Heart left ventricle (tissue), 16 donors: ENCODE measurements around the gene SP140L. TPM values are rescaled to one million over a fixed set of nuclear protein-coding genes. Genes with fewer than 3 reads are reported as not detected.

Source experiments
- ATAC-seq, 4 donors: fragments of 200-7000 bp; cut with Tn5 transposase; one replicate each; pipeline ENCODE4 v1.9.1; 2020 to 2022; ENCODE audit warnings: moderate library complexity in 4 of 4, mild to moderate bottlenecking in 3 of 4, moderate number of reproducible peaks in 1 of 4
- DNase-seq, 5 donors: peaks; one replicate each; pipeline ENCODE4 v3.0.0-alpha.2; 2020
- H3K27ac ChIP-seq, 12 donors: fragments of 200-600 bp; sonication (generic) in 4 of 12; one replicate each; pipeline versions ENCODE4 v1.5.0 to v1.8.0; 2016 to 2022; ENCODE audit warnings: mild to moderate bottlenecking in 2 of 12
- H3K27me3 ChIP-seq, 9 donors: fragments of 200-600 bp; sonication (generic) in 2 of 9; one replicate each; pipeline versions ENCODE4 v1.5.1 to v1.8.0; 2016 to 2022; ENCODE audit warnings: mild to moderate bottlenecking in 3 of 9
- H3K36me3 ChIP-seq, 9 donors: fragments of 200-600 bp; sonication (generic) in 2 of 9; one replicate each; pipeline versions ENCODE4 v1.5.0 to v1.8.0; 2018 to 2022; ENCODE audit warnings: mild to moderate bottlenecking in 2 of 9
- H3K4me1 ChIP-seq, 12 donors: fragments of 200-600 bp; sonication (generic) in 4 of 12; one replicate each; pipeline versions ENCODE4 v1.5.0 to v1.8.0; 2016 to 2022; ENCODE audit warnings: mild to moderate bottlenecking in 3 of 12
- H3K4me3 ChIP-seq, 12 donors: fragments of 200-600 bp; sonication (generic) in 4 of 12; one replicate each; pipeline versions ENCODE4 v1.5.0 to v1.8.0; 2017 to 2022; ENCODE audit warnings: mild to moderate bottlenecking in 9 of 12, moderate library complexity in 4 of 12
- H3K9me3 ChIP-seq, 12 donors: fragments of 200-600 bp; sonication (generic) in 4 of 12; one replicate each; pipeline versions ENCODE4 v1.5.0 to v1.8.0; 2016 to 2022; ENCODE audit warnings: mild to moderate bottlenecking in 1 of 12
- CTCF ChIP-seq, 12 donors: fragments of 200-600 bp; sonication (generic) in 4 of 12; IDR thresholded peaks; one replicate each; pipeline versions ENCODE4 v1.5.0 to v1.8.0; 2018 to 2022; ENCODE audit warnings: antibody characterized with exemption in 12 of 12, mild to moderate bottlenecking in 5 of 12
- POLR2A ChIP-seq, 2 donors: fragments of 450-650 bp; IDR thresholded peaks; one replicate each; pipeline ENCODE4 v1.6.1; 2017; ENCODE audit warnings: antibody characterized with exemption in 2 of 2, mild to moderate bottlenecking in 2 of 2, moderate library complexity in 2 of 2
- WGBS, 4 donors: extraction: QIAGEN DNeasy Blood & Tissue Kit in 2 of 4; methylation state at CpG; one replicate each; pipeline versions ENCODE4 v1.1.5 to v1.1.7; 2013 to 2018; 5-methylcytosine and 5-hydroxymethylcytosine counted together
- intact Hi-C, 10 donors: fragments of 100-400 bp; cut with DNase I; formaldehyde crosslinking; loops; one replicate each; pipeline versions ENCODE4 v1.11.1 to v1.14.2; 2022
- polyA plus RNA-seq, 2 donors: library from polyadenylated mRNA; stranded (reverse); fragments of 200-250 nt; gene quantifications; one replicate each; pipeline ENCODE4 v1.2.3, GENCODE V29; 2013
- total RNA-seq, 9 donors: library from RNA; depleted of rRNA in 2 of 9; stranded (reverse); fragments of >200 nt in 2 of 9; fragmentation: NEBNext Ultra II Directional in 3 of 9; extraction: Animal tissue kit (Norgen Biotek cat#: 25700) in 3 of 9; gene quantifications; one replicate each; pipeline versions ENCODE4 v1.1.0 to v1.2.4, GENCODE V29; 2016 to 2023
- donor health status: ischemic (EF 13 %, LVEDD 7.1; RV severe dilation, severe dysfunction).
- donor health status: healthy with polysubstance abuse.
- donor health status: DM: no; HTN: yes; CAD: no.
- donor health status: DM: no; HTN: no; CAD: no.
- donor health status: ischemic (EF 25% LVEDD 6.9; RV normal size, moderate dysfunction).
- donor health status: ischemic (EF 25% LVEDD 5.7; RV mildly dilated, moderate dysfunction).
- donor health status: healthy.
- donor health status: DM: yes; HTN: yes; CAD: no.
- donor health status: ischemic (EF 35%, LVEDD 5.7; RV mildly dilated, moderate dysfunction).
- donor health status: nonischemic (EF 11% LVEDD 7.7; RV severe dilation, severe dysfunction).
- donor health status: DM: yes; HTN: yes; CAD: no.
- donor health status: PGD.
- donor health status: ischemic (EF 29% LVEDD 5.4; RV normal size, mild dysfunction).
- donor health status: nonischemic (EF 23%, LVEDD 6.1; RV moderate dilation, normal function).

Gene SP140L
- total and polyA plus RNA-seq, 11 donors, result 2.5 to 17.6 (median 4.0) TPM

DNA sequence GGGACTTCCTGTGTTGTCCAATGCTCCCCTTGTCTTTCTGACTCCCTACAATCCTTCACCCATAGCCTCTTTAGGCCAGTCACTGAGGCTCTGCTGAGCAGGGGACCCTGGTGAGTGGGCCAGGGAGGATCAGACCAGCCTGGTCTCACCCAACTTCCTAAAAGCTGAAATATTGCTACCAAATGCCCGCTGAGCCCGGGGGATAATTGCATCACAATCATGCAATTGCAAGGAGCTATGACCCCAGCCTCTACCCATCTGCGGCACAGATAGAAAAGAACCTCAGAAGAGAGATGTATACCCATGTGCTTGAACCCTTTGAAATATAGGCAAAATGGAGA, 85.3 kb downstream of the SP140L start:
- peaks cover under 1 to 75% (median 38%) of the 10 kb centered on the region in 12 donors for H3K4me1 ChIP-seq
- intact Hi-C loops, result loop anchor here in 3 of 10 donors (10.0 kb wide), 2 partner anchors 88 to 188 kb away; partner anchors contain the start of genes SP140L (in 2 of the 3) and SP140 (in 1 of the 3)
- 90 to 96% (median 95%) methylated on average over 3 of the region's 3 CpGs for WGBS, 4 donors

DNA sequence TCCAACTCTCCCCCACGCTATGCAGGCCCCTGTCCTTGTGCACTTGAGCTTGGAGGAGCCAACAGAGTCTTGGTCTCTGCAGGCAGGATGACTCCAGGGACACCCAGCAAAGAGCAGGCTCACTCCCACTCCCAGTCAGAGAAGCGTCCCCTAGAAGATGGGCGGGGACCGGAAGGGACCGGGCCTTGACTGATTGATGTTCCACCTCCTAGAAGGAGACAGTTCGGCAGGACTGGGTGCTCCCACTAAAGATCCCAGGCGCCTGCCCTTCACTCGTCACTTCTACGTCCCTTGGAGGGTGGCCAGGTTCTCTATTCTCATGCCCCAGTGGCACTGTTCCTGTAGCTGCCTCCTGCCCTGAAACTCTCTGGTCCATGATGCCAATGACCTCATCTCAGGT, 85.9 kb downstream of the SP140L start:
- ATAC-seq (peak in 1 of 4 donors; percentile 1), DNase-seq (peak in 3 of 5 donors; percentile 57 to 68 (median 59))
- H3K4me1 ChIP-seq, result peaks cover 5 to 78% (median 39%) of the 10 kb centered on the region in 12 donors
- no peak overlapping the region for H3K4me3 ChIP-seq
- H3K9me3 ChIP-seq, result no peaks in the 10 kb centered on the region
- H3K27ac ChIP-seq, result peak overlapping the region in 5 of 12 donors; percentile 3 to 99 (median 94)
- intact Hi-C loops, result loop anchor here in 3 of 10 donors (10.0 kb wide), 2 partner anchors 88 to 188 kb away; partner anchors contain the start of genes SP140L (in 2 of the 3) and SP140 (in 1 of the 3)
- H3K27me3 ChIP-seq, result no peaks in the 10 kb centered on the region
- 65 to 82% (median 68%) methylated on average over 5 to 9 of the region's 9 CpGs for WGBS, 4 donors
- no peak for TF ChIP-seq CTCF (IDR thresholded peaks at IDR 0.05)
- no peak for TF ChIP-seq POLR2A (IDR thresholded peaks at IDR 0.05)
- H3K36me3 ChIP-seq, result no peaks in the 10 kb centered on the region

More for the DNA sequence above, 85.3 kb downstream of the SP140L start:
- H3K27me3 ChIP-seq, result no peaks in the 10 kb centered on the region
- peaks cover 0 to 3% (median 0%) of the 10 kb centered on the region in 12 donors for H3K9me3 ChIP-seq
- DNase-seq (peak in 1 of 5 donors; percentile 26), ATAC-seq (peak in 1 of 4 donors; percentile 1)
- H3K36me3 ChIP-seq, result no peaks in the 10 kb centered on the region
- H3K4me3 ChIP-seq, result peak overlapping the region in 11 of 12 donors; percentile 40 to 85 (median 71)
- peak overlapping the region; percentile 81 to 99 (median 94) for H3K27ac ChIP-seq
- no peak for TF ChIP-seq POLR2A (IDR thresholded peaks at IDR 0.05)
- no peak for TF ChIP-seq CTCF (IDR thresholded peaks at IDR 0.05)

DNA sequence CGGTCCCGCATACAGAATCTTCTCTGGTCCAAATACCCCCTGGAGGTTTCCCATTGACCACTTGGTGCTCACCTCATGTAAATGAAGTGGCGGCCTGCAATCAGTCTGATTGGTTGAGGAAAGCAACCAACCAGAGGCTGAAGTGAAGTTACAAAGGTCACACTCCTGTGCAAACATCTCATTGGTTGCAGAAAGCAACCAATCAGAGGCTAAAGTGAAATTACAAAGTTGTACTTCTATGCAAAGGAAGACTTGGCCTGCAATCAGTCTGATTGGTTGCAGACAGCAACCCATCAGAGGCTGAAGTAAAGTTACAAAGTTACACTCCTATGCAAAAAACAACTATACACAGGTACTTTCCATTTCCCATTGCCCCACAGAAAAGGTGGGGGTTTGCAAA, 86.5 kb downstream of the SP140L start:
- Histone ChIP-seq H3K4me3 (no peak overlapping the region), H3K27me3 (no peaks in the 10 kb centered on the region), H3K9me3 (no peaks in the 10 kb centered on the region), H3K4me1 (peaks cover 5 to 78% (median 40%) of the 10 kb centered on the region in 12 donors), H3K36me3 (peaks cover 0 to under 1% (median 0%) of the 10 kb centered on the region in 9 donors), H3K27ac (peak overlapping the region in 2 of 12 donors; percentile 97 to 99)
- 97 to 98% (median 98%) methylated on average over 3 of the region's 3 CpGs for WGBS, 4 donors
- TF ChIP-seq CTCF (IDR thresholded peaks at IDR 0.05), result no peak
- no peak for TF ChIP-seq POLR2A (IDR thresholded peaks at IDR 0.05)
- intact Hi-C loops, result loop anchor here in 3 of 10 donors (10.0 kb wide), 2 partner anchors 89 to 189 kb away; partner anchors contain the start of genes SP140L (in 2 of the 3) and SP140 (in 1 of the 3)
- ATAC-seq (no peak), DNase-seq (no peak)

GRCh38 chr2:230414302-230414701, 87.3 kb downstream of the SP140L start:
- H3K27me3 ChIP-seq, result no peaks in the 10 kb centered on the region
- intact Hi-C loops, result loop anchor here in 3 of 10 donors (10.0 kb wide), 2 partner anchors 90 to 190 kb away; partner anchors contain the start of genes SP140L (in 2 of the 3) and SP140 (in 1 of the 3)
- H3K4me3 ChIP-seq, result no peak overlapping the region
- 91 to 97% (median 96%) methylated on average over 6 of the region's 6 CpGs for WGBS, 4 donors
- DNase-seq (no peak), ATAC-seq (no peak)
- peak overlapping the region in 3 of 12 donors; percentile 11 to 33 (median 16) for H3K27ac ChIP-seq
- TF ChIP-seq POLR2A (IDR thresholded peaks at IDR 0.05), result no peak
- no peak for TF ChIP-seq CTCF (IDR thresholded peaks at IDR 0.05)
- no peaks in the 10 kb centered on the region for H3K9me3 ChIP-seq
- peaks cover 5 to 78% (median 41%) of the 10 kb centered on the region in 12 donors for H3K4me1 ChIP-seq
- peaks cover 0 to 8% (median 0%) of the 10 kb centered on the region in 9 donors for H3K36me3 ChIP-seq
